ENCODE measurements around the gene RBAK.
"Not testable (repeated sequence)": the region's sequence is repeated elsewhere in the genome, so short reads cannot be mapped to it uniquely, and the experiment has no call there.

Gene RBAK

DNA sequence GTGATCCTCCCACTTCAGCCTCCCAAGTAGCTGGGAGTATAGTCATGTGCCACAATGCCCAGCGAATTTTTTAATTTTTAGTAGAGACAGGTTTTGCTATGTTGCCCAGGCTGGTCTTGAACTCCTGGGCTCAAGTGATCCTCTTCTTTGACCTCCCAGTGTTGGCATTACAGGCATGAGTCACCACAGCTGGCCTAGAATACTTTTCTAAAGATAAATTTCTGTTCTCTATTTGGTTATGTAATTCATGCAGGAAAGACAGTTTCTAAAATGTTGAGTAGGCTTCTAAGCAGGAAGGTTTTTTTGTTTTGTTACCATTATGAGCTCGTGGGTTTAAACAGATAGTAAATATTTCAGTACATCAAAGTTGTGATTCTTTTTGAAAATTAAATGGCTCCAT is 5.0 kb downstream of the RBAK start:
- H3K4me3 ChIP-seq (replicated peaks; ENCODE audit: low read depth, low read length) = no peak overlapping the region
- no peak for DNase-seq (ENCODE audit: extremely low read depth, insufficient read length)
- no peaks in the 10 kb centered on the region for H3K27me3 ChIP-seq (replicated peaks; ENCODE audit: control insufficient read depth, insufficient read depth, low read length)
- TF ChIP-seq, protein P1, sequence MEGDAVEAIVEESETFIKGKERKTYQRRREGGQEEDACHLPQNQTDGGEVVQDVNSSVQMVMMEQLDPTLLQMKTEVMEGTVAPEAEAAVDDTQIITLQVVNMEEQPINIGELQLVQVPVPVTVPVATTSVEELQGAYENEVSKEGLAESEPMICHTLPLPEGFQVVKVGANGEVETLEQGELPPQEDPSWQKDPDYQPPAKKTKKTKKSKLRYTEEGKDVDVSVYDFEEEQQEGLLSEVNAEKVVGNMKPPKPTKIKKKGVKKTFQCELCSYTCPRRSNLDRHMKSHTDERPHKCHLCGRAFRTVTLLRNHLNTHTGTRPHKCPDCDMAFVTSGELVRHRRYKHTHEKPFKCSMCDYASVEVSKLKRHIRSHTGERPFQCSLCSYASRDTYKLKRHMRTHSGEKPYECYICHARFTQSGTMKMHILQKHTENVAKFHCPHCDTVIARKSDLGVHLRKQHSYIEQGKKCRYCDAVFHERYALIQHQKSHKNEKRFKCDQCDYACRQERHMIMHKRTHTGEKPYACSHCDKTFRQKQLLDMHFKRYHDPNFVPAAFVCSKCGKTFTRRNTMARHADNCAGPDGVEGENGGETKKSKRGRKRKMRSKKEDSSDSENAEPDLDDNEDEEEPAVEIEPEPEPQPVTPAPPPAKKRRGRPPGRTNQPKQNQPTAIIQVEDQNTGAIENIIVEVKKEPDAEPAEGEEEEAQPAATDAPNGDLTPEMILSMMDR (IDR thresholded peaks at IDR 0.05; ENCODE audit: insufficient read depth, low read length, poor library complexity, severe bottlenecking) = no peak
- H3K36me3 ChIP-seq (ENCODE audit: control insufficient read depth, insufficient read depth, low read length) = peaks cover 4% of the 10 kb centered on the region

DNA sequence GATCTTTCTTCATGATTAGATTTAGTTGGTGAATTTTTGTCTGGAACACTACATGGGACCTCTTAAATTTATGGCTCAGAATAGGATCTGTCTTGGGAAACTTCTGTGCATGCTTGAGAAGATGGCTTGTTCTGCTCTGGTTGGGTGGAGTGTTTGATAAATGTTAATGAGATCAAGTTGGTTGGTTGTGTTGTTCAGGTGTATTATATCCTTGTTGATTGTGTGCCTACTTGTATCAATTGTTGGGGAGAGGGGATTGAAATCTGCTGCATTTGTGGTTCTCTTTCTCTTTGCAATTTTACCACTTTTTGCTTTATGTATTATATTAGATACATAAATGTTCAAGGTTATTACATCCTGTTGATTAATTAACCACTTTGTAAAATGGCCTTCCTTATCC is 6.1 kb downstream of the RBAK start:
- H3K36me3 ChIP-seq (ENCODE audit: control insufficient read depth, insufficient read depth, low read length); H3K27me3 ChIP-seq (replicated peaks; ENCODE audit: control insufficient read depth, insufficient read depth, low read length); H3K4me3 ChIP-seq (replicated peaks; ENCODE audit: low read depth, low read length); DNase-seq (ENCODE audit: extremely low read depth, insufficient read length): not testable (repeated sequence)

DNA sequence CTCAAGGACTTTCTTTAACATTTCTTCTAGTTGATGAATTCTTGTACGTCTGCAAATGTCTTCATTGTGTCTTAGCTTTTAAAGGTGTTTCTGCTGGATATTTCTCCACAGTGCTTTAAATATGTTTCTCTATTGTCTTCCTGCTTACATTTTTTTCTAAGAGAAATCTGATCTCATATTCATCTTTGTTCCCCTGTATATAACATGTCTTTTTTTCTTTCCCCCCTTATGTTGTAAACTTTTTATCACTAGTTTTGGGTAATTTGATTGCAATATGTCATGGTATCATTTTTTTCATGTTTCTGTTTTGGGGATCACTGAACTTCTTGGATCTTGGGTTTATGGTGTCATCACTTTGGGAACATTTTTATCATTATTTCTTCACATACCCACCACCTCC is 7.5 kb downstream of the RBAK start:
- Histone ChIP-seq H3K36me3 (ENCODE audit: control insufficient read depth, insufficient read depth, low read length) (peaks cover 7% of the 10 kb centered on the region), H3K27me3 (replicated peaks; ENCODE audit: control insufficient read depth, insufficient read depth, low read length) (no peaks in the 10 kb centered on the region), H3K4me3 (replicated peaks; ENCODE audit: low read depth, low read length) (no peak overlapping the region)
- TF ChIP-seq, protein P1 (IDR thresholded peaks at IDR 0.05; ENCODE audit: insufficient read depth, low read length, poor library complexity, severe bottlenecking) = no peak
- no peak for DNase-seq (ENCODE audit: extremely low read depth, insufficient read length)

DNA sequence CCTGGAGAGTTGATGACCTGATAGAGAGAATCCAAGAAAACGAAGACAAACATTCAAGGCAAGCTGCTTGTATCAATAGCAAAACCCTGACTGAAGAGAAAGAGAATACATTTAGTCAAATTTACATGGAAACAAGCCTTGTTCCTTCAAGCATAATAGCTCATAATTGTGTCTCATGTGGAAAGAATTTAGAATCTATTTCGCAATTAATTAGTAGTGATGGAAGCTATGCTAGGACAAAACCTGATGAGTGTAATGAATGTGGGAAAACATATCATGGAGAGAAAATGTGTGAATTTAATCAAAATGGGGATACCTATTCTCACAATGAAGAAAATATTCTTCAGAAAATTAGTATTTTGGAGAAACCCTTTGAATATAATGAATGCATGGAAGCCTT is 18.0 kb downstream of the RBAK start:
- TF ChIP-seq, protein P1 (IDR thresholded peaks at IDR 0.05; ENCODE audit: insufficient read depth, low read length, poor library complexity, severe bottlenecking) = no peak
- no peak overlapping the region for H3K4me3 ChIP-seq (replicated peaks; ENCODE audit: low read depth, low read length)

DNA sequence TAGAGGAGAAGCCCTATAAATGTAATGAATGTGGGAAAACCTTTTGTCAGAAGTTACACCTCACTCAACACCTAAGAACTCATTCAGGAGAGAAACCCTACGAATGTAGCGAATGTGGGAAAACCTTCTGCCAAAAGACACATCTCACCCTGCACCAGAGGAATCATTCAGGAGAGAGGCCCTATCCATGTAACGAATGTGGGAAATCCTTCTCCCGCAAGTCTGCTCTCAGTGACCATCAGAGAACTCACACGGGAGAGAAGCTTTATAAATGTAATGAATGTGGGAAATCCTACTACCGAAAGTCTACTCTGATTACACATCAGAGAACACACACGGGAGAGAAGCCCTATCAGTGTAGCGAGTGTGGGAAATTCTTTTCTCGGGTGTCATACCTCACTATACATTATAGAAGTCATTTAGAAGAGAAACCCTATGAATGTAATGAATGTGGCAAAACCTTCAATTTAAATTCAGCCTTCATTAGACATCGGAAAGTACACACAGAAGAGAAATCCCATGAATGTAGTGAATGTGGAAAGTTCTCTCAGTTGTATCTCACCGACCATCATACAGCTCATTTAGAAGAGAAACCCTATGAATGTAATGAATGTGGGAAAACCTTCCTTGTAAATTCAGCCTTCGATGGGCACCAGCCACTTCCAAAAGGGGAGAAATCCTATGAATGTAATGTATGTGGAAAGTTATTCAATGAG is 18.9 kb downstream of the RBAK start:
- no peak for DNase-seq (ENCODE audit: extremely low read depth, insufficient read length)
- Histone ChIP-seq H3K4me3 (replicated peaks; ENCODE audit: low read depth, low read length) (no peak overlapping the region), H3K27me3 (replicated peaks; ENCODE audit: control insufficient read depth, insufficient read depth, low read length) (no peaks in the 10 kb centered on the region), H3K36me3 (ENCODE audit: control insufficient read depth, insufficient read depth, low read length) (peaks cover 17% of the 10 kb centered on the region)
- TF ChIP-seq, protein P1 (IDR thresholded peaks at IDR 0.05; ENCODE audit: insufficient read depth, low read length, poor library complexity, severe bottlenecking) = no peak

More for the DNA sequence above, 18.0 kb downstream of the RBAK start:
- Histone ChIP-seq H3K36me3 (ENCODE audit: control insufficient read depth, insufficient read depth, low read length) (peaks cover 17% of the 10 kb centered on the region), H3K27me3 (replicated peaks; ENCODE audit: control insufficient read depth, insufficient read depth, low read length) (no peaks in the 10 kb centered on the region)
- no peak for DNase-seq (ENCODE audit: extremely low read depth, insufficient read length)

DNA sequence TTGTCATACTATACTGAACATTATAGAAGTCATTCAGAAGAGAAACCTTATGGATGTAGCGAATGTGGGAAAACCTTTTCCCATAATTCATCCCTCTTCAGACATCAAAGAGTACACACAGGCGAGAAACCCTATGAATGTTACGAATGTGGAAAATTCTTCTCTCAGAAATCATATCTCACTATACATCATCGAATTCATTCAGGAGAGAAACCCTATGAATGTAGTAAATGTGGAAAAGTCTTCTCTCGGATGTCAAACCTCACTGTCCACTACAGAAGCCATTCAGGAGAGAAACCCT is 19.4 kb downstream of the RBAK start:
- TF ChIP-seq, protein P1 (IDR thresholded peaks at IDR 0.05; ENCODE audit: insufficient read depth, low read length, poor library complexity, severe bottlenecking) = no peak
- Histone ChIP-seq H3K4me3 (replicated peaks; ENCODE audit: low read depth, low read length) (no peak overlapping the region), H3K36me3 (ENCODE audit: control insufficient read depth, insufficient read depth, low read length) (peaks cover 17% of the 10 kb centered on the region), H3K27me3 (replicated peaks; ENCODE audit: control insufficient read depth, insufficient read depth, low read length) (no peaks in the 10 kb centered on the region)
- no peak for DNase-seq (ENCODE audit: extremely low read depth, insufficient read length)
